Measurements from ENCODE around the gene SPG7. TPM values are rescaled to one million over a fixed set of nuclear protein-coding genes. Genes with fewer than 3 reads are reported as not detected.
"Not testable (repeated sequence)": the region's sequence is repeated elsewhere in the genome, so short reads cannot be mapped to it uniquely, and the experiment has no call there.

SPG7 gene
- total RNA-seq, 1 donor from 2014 or later = 95.0 TPM

DNA sequence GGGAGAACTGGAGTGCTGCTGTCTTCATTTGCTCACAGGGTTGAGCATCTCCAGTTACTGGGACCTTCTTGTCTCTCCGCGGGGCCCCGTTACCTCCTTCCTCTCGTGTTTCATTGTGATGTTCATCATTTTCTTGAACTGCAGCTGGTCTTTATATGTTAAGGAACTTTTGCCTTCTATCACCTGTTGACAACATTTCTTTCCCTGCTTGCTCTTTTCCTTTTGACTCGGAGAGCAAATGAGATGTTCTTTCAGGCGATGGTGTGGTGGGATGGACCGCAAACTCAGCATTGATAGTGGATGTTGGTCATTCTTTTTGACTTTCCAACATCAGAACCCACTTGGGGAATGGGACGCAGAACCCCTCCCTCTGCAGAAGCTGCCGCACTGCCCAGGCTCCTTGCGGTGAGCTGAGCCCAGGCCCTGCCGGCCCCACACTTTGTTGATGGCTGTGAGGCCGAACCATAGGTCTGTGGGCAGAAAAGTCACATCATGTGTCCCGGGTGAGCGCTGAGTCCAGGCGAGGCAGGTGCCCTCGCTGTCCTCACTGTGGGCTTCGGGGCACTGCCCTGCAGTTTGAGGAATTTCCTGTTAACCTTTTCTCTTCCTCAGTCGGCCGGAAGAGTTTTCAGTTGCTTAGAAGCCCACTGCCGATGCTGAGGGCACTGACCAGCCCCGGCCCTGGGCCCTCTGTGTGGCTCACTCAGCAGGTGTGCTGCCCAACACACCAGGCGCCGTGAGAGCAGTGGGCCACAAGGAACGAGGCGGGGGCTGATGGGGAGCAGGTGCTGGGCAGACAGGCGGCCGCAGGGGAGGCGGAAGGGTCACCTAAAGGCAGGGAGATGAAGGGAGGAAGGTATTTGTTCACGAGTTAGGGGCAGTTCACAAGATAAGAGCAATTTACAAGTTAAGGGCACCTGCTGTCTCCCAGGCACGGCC lies 59.7 kb downstream of the SPG7 start:
- no peaks in the 10 kb centered on the region for H3K9me3 ChIP-seq
- TF ChIP-seq, protein P1, sequence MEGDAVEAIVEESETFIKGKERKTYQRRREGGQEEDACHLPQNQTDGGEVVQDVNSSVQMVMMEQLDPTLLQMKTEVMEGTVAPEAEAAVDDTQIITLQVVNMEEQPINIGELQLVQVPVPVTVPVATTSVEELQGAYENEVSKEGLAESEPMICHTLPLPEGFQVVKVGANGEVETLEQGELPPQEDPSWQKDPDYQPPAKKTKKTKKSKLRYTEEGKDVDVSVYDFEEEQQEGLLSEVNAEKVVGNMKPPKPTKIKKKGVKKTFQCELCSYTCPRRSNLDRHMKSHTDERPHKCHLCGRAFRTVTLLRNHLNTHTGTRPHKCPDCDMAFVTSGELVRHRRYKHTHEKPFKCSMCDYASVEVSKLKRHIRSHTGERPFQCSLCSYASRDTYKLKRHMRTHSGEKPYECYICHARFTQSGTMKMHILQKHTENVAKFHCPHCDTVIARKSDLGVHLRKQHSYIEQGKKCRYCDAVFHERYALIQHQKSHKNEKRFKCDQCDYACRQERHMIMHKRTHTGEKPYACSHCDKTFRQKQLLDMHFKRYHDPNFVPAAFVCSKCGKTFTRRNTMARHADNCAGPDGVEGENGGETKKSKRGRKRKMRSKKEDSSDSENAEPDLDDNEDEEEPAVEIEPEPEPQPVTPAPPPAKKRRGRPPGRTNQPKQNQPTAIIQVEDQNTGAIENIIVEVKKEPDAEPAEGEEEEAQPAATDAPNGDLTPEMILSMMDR (IDR thresholded peaks at IDR 0.05) = no peak
- no peak overlapping the region for H3K27ac ChIP-seq
- H3K36me3 ChIP-seq = peaks cover 19% of the 10 kb centered on the region
- ATAC-seq = no peak
- peaks cover 27% of the 10 kb centered on the region for H3K4me1 ChIP-seq
- no peak for DNase-seq
- intact Hi-C loops (cut with DNase I) = no loop called here
- no peaks in the 10 kb centered on the region for H3K27me3 ChIP-seq
- H3K4me3 ChIP-seq = no peak overlapping the region

DNA sequence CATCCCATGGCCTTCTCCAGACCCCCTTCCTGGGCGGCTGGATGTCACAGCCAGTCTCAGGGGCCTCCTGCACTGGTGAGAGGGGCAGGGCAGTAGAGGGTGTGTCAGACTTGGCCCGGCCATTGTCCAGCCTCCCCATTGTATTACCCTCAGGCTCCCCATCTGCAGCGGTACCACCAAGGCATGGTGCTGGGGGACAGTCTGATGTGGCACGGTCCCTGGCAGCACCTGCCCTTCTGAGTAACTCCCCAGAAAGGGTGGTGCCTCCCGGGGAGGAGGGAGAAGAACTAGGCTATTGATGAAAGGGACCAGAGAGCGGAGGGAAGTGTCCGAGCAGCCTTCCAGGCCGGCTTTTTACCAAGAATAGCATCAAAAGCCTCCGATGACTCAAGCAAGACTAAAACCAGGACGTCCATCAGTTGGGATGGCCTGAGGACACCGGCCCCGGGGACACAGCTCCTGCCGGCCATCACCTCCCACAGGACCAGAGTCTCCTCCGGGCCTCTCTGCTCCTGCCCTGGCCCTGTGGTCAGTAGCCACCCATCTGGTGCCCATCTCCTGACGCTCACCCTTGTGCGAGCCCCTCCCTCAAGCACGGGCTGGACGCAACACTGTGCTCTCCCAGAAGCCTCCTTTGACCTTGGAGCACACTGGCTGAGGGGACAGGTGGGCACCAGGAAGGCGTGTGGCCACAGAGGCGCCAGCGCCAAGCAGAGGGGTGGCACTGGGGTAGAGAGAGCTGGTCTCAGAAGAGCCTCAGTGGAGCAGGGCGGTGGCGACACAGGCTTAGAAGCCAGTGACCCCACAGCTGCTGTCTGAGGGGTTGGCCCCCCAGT lies 61.5 kb downstream of the SPG7 start:
- intact Hi-C loops (cut with DNase I) = no loop called here
- Histone ChIP-seq H3K27me3 (peaks cover 13% of the 10 kb centered on the region), H3K27ac (no peak overlapping the region), H3K4me3 (no peak overlapping the region), H3K9me3 (no peaks in the 10 kb centered on the region), H3K36me3 (peaks cover 1% of the 10 kb centered on the region), H3K4me1 (peaks cover 19% of the 10 kb centered on the region)
- TF ChIP-seq, protein P1 (IDR thresholded peaks at IDR 0.05) = no peak
- ATAC-seq (no peak), DNase-seq (no peak)

DNA sequence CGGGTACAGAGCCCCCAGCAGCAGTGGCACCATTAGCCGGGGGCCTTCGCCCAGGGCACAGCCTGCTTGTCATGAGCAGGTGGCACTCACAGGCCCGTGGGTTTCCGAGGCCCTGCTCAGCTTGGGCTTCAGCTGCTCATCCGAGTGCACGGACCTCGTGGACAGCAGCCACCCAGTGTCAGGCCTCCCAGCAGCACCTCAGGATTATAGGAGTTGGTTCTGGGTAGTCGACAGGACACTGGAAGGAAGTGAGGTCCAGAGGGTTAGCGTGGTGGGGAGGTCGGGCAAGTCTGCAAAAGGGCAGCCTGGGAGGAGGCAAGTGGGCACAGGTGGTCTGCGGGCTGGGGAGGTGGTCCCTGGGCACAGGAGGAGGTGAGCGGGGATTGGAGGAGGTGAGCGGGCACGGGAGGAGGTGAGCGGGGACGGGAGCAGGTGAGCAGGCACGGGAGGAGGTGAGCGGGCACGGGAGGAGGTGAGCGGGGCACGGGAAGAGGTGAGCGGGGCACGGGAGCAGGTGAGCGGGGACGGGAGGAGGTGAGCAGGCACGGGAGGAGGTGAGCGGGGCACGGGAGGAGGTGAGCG lies 62.2 kb downstream of the SPG7 start:
- H3K27ac ChIP-seq = no peak overlapping the region
- ATAC-seq = no peak
- no peak overlapping the region for H3K4me3 ChIP-seq
- DNase-seq = no peak
- H3K9me3 ChIP-seq = no peaks in the 10 kb centered on the region
- no peaks in the 10 kb centered on the region for H3K36me3 ChIP-seq
- TF ChIP-seq, protein P1 (IDR thresholded peaks at IDR 0.05) = no peak
- peaks cover 21% of the 10 kb centered on the region for H3K27me3 ChIP-seq
- peaks cover 19% of the 10 kb centered on the region for H3K4me1 ChIP-seq
- intact Hi-C loops (cut with DNase I) = no loop called here

DNA sequence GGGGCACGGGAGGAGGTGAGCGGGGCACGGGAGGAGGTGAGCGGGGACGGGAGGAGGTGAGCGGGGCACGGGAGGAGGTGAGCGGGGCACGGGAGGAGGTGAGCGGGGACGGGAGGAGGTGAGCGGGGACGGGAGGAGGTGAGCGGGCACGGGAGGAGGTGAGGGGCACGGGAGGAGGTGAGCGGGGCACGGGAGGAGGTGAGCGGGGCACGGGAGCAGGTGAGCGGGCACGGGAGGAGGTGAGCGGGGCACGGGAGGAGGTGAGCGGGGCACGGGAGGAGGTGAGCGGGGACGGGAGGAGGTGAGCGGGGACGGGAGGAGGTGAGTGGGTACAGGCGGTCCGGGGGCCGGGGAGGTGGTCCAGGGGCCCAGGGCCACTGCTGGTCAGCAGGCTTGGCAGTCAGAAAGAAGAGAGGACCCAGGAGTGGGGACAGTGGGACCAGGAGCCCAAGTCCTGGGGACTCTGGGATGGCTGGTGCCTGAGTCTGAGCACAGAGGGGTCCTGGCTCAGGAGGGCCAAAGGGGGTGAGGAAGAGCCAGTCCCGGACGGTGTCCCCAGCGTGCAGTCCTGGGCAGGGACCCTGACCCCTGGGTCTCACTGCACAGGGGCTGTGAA lies 62.9 kb downstream of the SPG7 start:
- H3K27ac ChIP-seq; DNase-seq; H3K9me3 ChIP-seq; H3K4me3 ChIP-seq; intact Hi-C loops (cut with DNase I); ATAC-seq; H3K36me3 ChIP-seq: not testable (repeated sequence)
- Histone ChIP-seq H3K4me1 (peaks cover 13% of the 10 kb centered on the region), H3K27me3 (peaks cover 21% of the 10 kb centered on the region)

DNA sequence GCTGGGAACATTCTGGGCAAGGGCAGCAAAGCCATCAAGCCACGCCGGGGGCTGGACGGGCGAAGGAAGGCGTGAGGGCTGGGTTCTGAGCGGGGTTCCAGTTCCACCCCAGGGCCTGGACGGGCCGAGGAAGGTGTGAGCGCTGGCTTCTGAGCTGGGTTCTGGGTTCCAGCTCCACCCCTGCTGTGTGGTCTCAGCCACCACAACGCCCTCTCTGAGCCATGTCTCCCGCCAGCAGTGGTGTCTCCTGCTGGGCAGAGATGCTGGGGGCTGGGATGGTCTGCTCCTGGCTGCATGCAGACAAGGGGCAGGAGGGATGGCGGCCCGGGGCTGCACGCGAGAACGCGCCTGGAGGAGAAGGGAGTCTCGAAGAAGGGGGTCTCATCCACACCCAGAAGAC lies 63.4 kb downstream of the SPG7 start:
- Histone ChIP-seq H3K9me3 (no peaks in the 10 kb centered on the region), H3K4me3 (no peak overlapping the region), H3K27ac (no peak overlapping the region), H3K36me3 (no peaks in the 10 kb centered on the region), H3K4me1 (peaks cover 12% of the 10 kb centered on the region), H3K27me3 (peaks cover 26% of the 10 kb centered on the region)
- TF ChIP-seq, protein P1 (IDR thresholded peaks at IDR 0.05) = no peak
- ATAC-seq (no peak), DNase-seq (no peak)
- intact Hi-C loops (cut with DNase I) = no loop called here
